Nephron progenitor cell (in vitro differentiated cells): ENCODE measurements around the gene ZFYVE9.

Source experiments
- DNase-seq: peaks from one replicate; pipeline ENCODE4 v3.0.0; 2021
- H3K27ac Mint-ChIP-seq: 2 replicates; pipeline ENCODE4 v1.8.0; 2021; ENCODE audit warnings: mild to moderate bottlenecking, moderate library complexity, mixed read lengths
- H3K27me3 Mint-ChIP-seq: 2 replicates; pipeline ENCODE4 v1.8.0; 2021; ENCODE audit warnings: mild to moderate bottlenecking, low read depth, mixed read lengths; ENCODE audit not compliant: poor library complexity
- H3K36me3 Mint-ChIP-seq: 2 replicates; pipeline ENCODE4 v1.8.0; 2021; ENCODE audit warnings: low read depth, mixed read lengths
- H3K4me1 Mint-ChIP-seq: 2 replicates; pipeline ENCODE4 v1.8.0; 2021; ENCODE audit warnings: mixed read lengths
- H3K4me3 Mint-ChIP-seq: 2 replicates; pipeline ENCODE4 v1.8.0; 2021; ENCODE audit warnings: mild to moderate bottlenecking, moderate library complexity, mixed read lengths
- H3K9me3 Mint-ChIP-seq: 2 replicates; pipeline ENCODE4 v1.8.0; 2021; ENCODE audit warnings: mild to moderate bottlenecking, moderate library complexity, mixed read lengths
- TF ChIP-seq, protein P1 (sequence below): fragments of 200-600 bp; sonication (generic); IDR thresholded peaks from 2 replicates; pipeline ENCODE4 v1.5.0; 2021; ENCODE audit warnings: antibody characterized with exemption

Gene ZFYVE9

GRCh38 chr1:52234014-52234413 lies 92.1 kb downstream of the ZFYVE9 start:
- peaks cover 13% of the 10 kb centered on the region for H3K36me3 Mint-ChIP-seq
- peaks cover 5% of the 10 kb centered on the region for H3K4me1 Mint-ChIP-seq
- DNase-seq: no peak
- no peaks in the 10 kb centered on the region for H3K27me3 Mint-ChIP-seq
- H3K9me3 Mint-ChIP-seq: no peaks in the 10 kb centered on the region
- TF ChIP-seq, protein P1, sequence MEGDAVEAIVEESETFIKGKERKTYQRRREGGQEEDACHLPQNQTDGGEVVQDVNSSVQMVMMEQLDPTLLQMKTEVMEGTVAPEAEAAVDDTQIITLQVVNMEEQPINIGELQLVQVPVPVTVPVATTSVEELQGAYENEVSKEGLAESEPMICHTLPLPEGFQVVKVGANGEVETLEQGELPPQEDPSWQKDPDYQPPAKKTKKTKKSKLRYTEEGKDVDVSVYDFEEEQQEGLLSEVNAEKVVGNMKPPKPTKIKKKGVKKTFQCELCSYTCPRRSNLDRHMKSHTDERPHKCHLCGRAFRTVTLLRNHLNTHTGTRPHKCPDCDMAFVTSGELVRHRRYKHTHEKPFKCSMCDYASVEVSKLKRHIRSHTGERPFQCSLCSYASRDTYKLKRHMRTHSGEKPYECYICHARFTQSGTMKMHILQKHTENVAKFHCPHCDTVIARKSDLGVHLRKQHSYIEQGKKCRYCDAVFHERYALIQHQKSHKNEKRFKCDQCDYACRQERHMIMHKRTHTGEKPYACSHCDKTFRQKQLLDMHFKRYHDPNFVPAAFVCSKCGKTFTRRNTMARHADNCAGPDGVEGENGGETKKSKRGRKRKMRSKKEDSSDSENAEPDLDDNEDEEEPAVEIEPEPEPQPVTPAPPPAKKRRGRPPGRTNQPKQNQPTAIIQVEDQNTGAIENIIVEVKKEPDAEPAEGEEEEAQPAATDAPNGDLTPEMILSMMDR: no peak
- no peak overlapping the region for H3K4me3 Mint-ChIP-seq
- no peak overlapping the region for H3K27ac Mint-ChIP-seq

DNA sequence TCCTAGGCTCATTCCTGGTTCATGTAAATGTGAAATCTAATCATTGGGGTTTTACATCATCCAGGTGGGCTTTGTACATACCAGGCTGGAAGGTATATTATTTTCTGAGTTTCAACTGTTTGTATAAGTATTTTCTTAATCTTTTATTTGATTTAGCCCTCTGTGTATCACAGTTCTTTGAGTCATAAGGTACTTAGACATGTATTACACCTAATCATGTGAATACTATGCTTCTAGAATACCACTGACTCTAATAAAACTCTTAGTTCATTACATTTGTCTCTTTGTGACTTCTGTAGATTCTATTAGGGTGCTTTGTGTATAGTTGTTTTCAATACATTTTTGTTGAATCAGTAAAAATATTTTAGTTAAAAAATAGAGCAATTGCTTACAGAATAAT lies 92.8 kb downstream of the ZFYVE9 start:
- peaks cover 11% of the 10 kb centered on the region for H3K36me3 Mint-ChIP-seq
- TF ChIP-seq, protein P1: no peak

GRCh38 chr1:52235646-52236045 lies 93.8 kb downstream of the ZFYVE9 start:
- Mint-ChIP-seq H3K27me3 (no peaks in the 10 kb centered on the region), H3K4me1 (peaks cover 8% of the 10 kb centered on the region), H3K36me3 (peaks cover 11% of the 10 kb centered on the region), H3K9me3 (no peaks in the 10 kb centered on the region), H3K4me3 (no peak overlapping the region), H3K27ac (no peak overlapping the region)
- TF ChIP-seq, protein P1: no peak
- no peak for DNase-seq

More for the DNA sequence above, 92.8 kb downstream of the ZFYVE9 start:
- Mint-ChIP-seq H3K27me3 (no peaks in the 10 kb centered on the region), H3K4me1 (peaks cover under 1% of the 10 kb centered on the region), H3K9me3 (no peaks in the 10 kb centered on the region), H3K27ac (no peak overlapping the region), H3K4me3 (no peak overlapping the region)
- no peak for DNase-seq

- TF ChIP-seq, protein P1: no peak
- H3K4me3 Mint-ChIP-seq: no peak overlapping the region
- peaks cover 12% of the 10 kb centered on the region for H3K4me1 Mint-ChIP-seq
Measured at GRCh38 chr1:52237430-52237829, 95.5 kb downstream of the ZFYVE9 start.

DNA sequence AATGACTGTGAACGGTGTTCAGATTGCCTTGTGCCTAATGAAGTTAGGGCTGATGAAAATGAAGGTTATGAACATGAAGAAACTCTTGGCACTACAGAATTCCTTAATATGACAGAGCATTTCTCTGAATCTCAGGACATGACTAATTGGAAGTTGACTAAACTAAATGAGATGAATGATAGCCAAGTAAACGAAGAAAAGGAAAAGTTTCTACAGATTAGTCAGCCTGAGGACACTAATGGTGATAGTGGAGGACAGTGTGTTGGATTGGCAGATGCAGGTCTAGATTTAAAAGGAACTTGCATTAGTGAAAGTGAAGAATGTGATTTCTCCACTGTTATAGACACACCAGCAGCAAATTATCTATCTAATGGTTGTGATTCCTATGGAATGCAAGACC lies 96.6 kb downstream of the ZFYVE9 start:
- peaks cover 11% of the 10 kb centered on the region for H3K36me3 Mint-ChIP-seq
- DNase-seq: no peak
- peaks cover 12% of the 10 kb centered on the region for H3K4me1 Mint-ChIP-seq
- TF ChIP-seq, protein P1: no peak
- no peaks in the 10 kb centered on the region for H3K27me3 Mint-ChIP-seq
- H3K4me3 Mint-ChIP-seq: no peak overlapping the region
- no peak overlapping the region for H3K27ac Mint-ChIP-seq
- H3K9me3 Mint-ChIP-seq: no peaks in the 10 kb centered on the region

More at GRCh38 chr1:52237430-52237829, 95.5 kb downstream of the ZFYVE9 start:
- DNase-seq: no peak
- peaks cover 11% of the 10 kb centered on the region for H3K36me3 Mint-ChIP-seq
- no peak overlapping the region for H3K27ac Mint-ChIP-seq
- no peaks in the 10 kb centered on the region for H3K27me3 Mint-ChIP-seq
- H3K9me3 Mint-ChIP-seq: no peaks in the 10 kb centered on the region

- no peaks in the 10 kb centered on the region for H3K27me3 Mint-ChIP-seq
- H3K9me3 Mint-ChIP-seq: no peaks in the 10 kb centered on the region
- TF ChIP-seq, protein P1: no peak
- no peak overlapping the region for H3K4me3 Mint-ChIP-seq
- peaks cover 11% of the 10 kb centered on the region for H3K36me3 Mint-ChIP-seq
- peaks cover 12% of the 10 kb centered on the region for H3K4me1 Mint-ChIP-seq
- no peak for DNase-seq
- no peak overlapping the region for H3K27ac Mint-ChIP-seq
Measured at GRCh38 chr1:52238887-52239707, 97.2 kb downstream of the ZFYVE9 start.
